Fibroblast of pulmonary artery (primary cell): Measurements from ENCODE around the gene NDUFB3.

Experiments
- DNase-seq: peaks from one replicate; pipeline ENCODE4 v3.0.0-alpha.2; 2010; ENCODE audit warnings: low read depth
- H3K4me3 ChIP-seq: replicated peaks from 2 replicates; pipeline ENCODE4 v1.5.1; 2011; ENCODE audit warnings: low read depth, mild to moderate bottlenecking, control low read depth, low read length, moderate library complexity
- CTCF ChIP-seq: IDR thresholded peaks from 2 replicates; pipeline ENCODE4 v1.5.1; 2011; ENCODE audit warnings: mild to moderate bottlenecking, control low read depth, low read length, inconsistent platforms; ENCODE audit errors: missing control alignments

NDUFB3 gene

GRCh38 chr2:201128933-201129505 is 57.2 kb downstream of the NDUFB3 start:
- DNase-seq: peak; percentile 86
- no peak for TF ChIP-seq CTCF
- H3K4me3 ChIP-seq: no peak overlapping the region

- DNase-seq: peak; percentile 92
- no peak for TF ChIP-seq CTCF
- H3K4me3 ChIP-seq: peak overlapping the region; percentile 29
These were observed 58.9 kb downstream of the NDUFB3 start for GRCh38 chr2:201130524-201131186.

GRCh38 chr2:201132518-201132917 is 60.7 kb downstream of the NDUFB3 start:
- no peak for DNase-seq
- no peak overlapping the region for H3K4me3 ChIP-seq
- TF ChIP-seq CTCF: no peak
